Right ventricle myocardium superior (tissue), 1 donor: Measurements from ENCODE around the gene CNTNAP3. TPM values are rescaled to one million over a fixed set of nuclear protein-coding genes. Genes with fewer than 3 reads are reported as not detected.
"Not testable (repeated sequence)": the region's sequence is repeated elsewhere in the genome, so short reads cannot be mapped to it uniquely, and the experiment has no call there.

Experiments
- ATAC-seq: fragments of 200-7000 bp; cut with Tn5 transposase; one replicate; pipeline ENCODE4 v1.9.1; 2020; ENCODE audit warnings: mild to moderate bottlenecking; ENCODE audit not compliant: poor library complexity
- DNase-seq: peaks from one replicate; pipeline ENCODE4 v3.0.0-alpha.2; 2020
- intact Hi-C: fragments of 100-400 bp; cut with DNase I; formaldehyde crosslinking; loops from one replicate; pipeline ENCODE4 v1.11.2; 2022
- total RNA-seq: library from RNA; stranded (reverse); fragmentation: NEBNext Ultra II Directional; extraction: Animal tissue kit (Norgen Biotek cat#: 25700); gene quantifications from one replicate; pipeline ENCODE4 v1.2.1, GENCODE V29; 2021
- donor health status: DM: no; HTN: yes; CAD: no; lungs with severe emphysema.

The CNTNAP3 gene
- total RNA-seq, 1 donor from 2014 or later: 10.1 TPM

DNA sequence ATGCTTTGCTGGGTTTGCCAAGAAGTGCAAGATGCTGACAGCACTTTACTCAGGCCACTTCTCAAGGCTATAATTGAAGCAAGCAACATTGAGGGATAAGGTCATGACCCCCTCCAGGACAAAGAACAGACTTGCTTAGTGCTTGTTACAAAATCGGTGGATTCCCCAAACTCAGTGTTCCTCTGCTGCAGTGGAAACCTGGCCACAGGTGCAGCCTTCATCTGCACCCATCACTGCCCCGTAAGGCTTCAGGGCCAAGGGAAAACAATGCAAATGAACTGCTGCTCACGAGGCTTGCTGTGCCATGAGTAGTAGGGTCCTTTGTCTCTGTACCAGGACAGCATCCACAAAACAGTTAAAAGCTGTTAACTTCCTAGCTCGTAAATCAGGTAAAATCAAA is 205.4 kb downstream of the CNTNAP3 start:
- intact Hi-C loops, ATAC-seq, DNase-seq: not testable (repeated sequence)

DNA sequence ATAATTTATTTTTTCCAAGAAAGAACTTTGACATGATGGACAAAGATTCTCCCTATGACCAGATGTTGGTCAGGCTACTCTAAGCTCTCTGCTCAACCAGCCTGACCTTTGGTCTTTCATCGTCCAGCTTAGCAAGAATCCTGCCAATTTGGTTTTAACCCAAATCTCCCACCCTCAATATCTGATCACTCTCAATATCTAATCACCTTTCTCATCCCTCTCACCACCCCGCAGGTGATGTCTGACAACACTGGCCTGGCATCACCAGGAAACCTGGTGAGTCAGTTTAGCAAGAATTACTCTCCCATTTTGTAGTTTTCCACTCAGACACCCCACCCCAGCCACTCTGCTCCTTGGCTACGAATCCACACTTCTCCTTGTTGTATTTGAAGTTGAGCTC is 207.9 kb downstream of the CNTNAP3 start:
- ATAC-seq, intact Hi-C loops, DNase-seq: not testable (repeated sequence)

DNA sequence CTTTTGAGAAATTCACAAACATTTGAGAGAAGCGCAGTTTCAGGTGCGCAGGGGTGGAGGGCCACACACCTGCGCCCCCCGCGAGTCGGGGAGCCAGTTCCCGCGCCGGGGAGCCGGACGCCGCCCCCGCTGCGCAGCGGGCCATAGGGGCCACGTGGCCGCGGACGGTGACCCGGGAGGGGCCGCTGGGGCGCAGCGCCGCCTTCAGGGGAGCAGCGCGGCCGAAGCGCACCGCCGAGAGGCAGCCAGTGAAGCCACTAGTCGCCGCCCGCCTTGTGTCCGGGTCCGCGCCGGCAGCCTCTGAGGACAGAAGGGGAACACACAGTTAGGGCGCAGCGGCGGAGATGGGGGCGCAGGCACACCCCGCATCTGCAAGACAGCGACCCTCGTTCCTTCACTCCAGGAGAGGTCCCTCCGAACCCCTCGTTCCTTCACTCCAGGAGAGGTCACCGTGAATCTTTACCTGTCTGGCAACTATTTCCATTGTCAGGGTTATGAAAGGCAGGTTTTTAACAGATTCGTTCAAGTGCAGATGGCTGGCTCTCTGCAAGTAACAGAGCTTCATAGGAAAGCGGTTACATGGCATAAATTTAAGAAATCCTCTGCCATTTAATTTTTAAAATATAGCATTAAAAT is 209.2 kb downstream of the CNTNAP3 start:
- DNase-seq (peak; percentile 52), ATAC-seq (peak; percentile 96)
- intact Hi-C loops: not testable (repeated sequence)

DNA sequence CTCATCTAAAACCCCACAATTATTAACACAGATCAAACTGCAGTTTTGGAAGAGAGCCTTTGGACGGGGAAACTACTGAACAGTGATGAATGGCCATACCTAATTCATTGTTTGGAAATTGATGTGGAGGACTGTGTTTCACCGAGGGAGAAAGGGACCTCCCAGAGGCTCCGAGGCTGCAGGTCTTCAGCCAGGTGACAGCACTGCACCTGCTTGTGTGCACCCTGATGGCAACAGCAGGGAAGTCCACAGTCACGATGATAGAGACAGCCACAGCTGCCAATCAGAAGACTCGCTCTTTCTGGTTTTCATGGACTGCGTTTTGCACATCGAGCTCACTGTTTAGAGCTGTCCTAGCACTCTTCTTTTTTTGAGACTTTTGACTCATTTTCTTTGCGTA is 214.4 kb downstream of the CNTNAP3 start:
- ATAC-seq, DNase-seq, intact Hi-C loops: not testable (repeated sequence)

DNA sequence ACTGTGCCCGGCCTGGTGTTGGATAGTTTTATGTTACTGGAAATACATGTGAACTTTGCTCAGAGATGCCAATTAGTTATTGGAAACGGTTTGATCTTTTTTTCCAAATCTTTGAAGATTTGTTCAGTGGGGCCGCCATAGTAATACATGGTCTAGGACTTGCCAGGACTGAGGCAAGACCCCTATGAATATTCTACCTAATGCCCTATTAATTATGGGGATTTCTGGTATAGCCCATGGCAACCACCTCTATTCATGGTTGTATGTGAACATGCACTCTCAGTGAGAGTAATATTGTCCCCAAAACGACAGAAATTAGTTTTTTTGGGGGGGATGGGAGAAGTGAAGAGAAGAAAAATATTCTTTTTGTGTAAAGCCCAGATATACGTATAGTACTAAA is 220.3 kb downstream of the CNTNAP3 start:
- DNase-seq, intact Hi-C loops, ATAC-seq: not testable (repeated sequence)

DNA sequence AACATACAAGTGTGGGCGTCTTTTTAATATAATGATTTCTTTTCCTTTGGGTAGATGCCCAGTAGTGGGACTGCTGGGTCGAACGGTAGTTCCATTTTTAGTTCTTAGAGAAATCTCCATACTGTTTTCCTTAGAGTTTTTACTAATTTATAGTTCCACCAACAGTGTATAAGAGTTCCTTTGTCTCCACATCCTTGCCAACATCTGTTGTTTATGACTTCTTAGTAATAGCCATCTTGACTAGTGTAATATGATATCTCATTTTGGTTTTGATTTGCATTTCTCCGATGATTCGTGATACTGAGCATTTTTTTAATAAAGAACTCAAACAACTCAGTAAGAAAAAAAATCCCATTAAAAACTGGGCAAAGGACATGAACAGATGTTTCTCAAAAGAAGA is 225.0 kb downstream of the CNTNAP3 start:
- intact Hi-C loops, ATAC-seq, DNase-seq: not testable (repeated sequence)

DNA sequence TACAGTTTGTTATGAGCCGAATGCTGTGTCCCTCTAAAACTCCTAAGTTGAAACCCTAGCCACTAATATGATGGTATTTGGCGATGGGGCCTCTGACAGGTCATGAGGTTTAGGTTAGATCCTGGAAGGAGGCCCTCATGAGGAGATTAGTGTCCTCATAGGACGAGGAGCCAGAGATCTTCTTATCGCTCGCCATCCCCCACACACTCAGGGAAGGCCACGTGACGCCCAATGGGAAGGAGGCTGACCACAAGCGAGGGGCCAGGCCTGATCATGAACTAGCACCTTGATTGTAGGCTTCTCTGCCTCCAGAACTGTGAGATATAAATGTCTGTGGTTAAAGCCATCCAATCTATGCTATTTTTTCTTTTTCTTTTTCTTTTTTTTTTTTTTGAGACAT is 233.5 kb downstream of the CNTNAP3 start:
- DNase-seq, ATAC-seq, intact Hi-C loops: not testable (repeated sequence)

- intact Hi-C loops, ATAC-seq: not testable (repeated sequence)
Observed at GRCh38 chr9:39046833-39047232, 241.1 kb downstream of the CNTNAP3 start.

DNA sequence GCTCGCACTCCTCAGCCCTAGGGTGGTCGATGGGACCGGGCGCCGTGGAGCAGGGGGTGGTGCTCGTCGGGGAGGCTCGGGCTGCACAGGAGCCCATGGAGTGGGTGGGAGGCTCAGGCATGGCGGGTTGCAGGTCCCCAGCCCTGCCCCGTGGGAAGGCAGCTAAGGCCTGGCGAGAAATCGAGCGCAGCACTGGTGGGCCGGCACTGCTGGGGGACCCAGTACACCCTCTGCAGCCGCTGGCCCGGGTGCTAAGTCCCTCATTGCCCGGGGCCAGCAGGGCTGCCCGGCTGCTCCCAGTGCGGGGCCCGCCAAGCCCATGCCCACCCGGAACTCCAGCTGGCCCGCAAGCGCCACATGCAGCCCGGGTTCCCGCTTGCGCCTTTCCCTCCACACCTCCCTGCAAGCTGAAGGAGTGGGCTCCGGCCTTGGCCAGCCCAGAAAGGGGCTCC is 245.6 kb downstream of the CNTNAP3 start:
- intact Hi-C loops, ATAC-seq, DNase-seq: not testable (repeated sequence)

More at GRCh38 chr9:39046833-39047232, 241.1 kb downstream of the CNTNAP3 start:
- DNase-seq: not testable (repeated sequence)

GRCh38 chr9:39041774-39042173 is 246.2 kb downstream of the CNTNAP3 start:
- DNase-seq, intact Hi-C loops, ATAC-seq: not testable (repeated sequence)

DNA sequence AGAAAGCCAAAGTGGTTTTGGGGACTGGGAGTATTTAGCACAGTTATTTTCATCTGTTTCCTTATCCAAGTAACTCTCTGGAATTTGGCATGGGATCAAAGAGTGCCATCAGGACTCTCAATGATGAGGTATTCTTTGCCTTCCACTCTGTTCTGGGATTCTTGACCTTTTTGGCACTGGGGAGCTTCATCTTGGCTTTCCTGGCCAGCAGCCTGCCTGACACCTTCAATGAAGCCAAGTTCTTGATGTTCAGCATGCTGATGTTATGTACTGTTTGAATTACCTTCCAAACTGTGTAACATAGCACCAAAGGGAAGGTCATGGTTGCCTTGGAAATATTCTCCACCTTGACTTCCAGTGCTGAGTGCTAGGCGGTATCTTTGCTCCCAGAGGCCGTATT is 248.8 kb downstream of the CNTNAP3 start:
- peak; percentile 76 for ATAC-seq
- DNase-seq, intact Hi-C loops: not testable (repeated sequence)

GRCh38 chr9:39038221-39038620 is 249.7 kb downstream of the CNTNAP3 start:
- ATAC-seq, intact Hi-C loops, DNase-seq: not testable (repeated sequence)

DNA sequence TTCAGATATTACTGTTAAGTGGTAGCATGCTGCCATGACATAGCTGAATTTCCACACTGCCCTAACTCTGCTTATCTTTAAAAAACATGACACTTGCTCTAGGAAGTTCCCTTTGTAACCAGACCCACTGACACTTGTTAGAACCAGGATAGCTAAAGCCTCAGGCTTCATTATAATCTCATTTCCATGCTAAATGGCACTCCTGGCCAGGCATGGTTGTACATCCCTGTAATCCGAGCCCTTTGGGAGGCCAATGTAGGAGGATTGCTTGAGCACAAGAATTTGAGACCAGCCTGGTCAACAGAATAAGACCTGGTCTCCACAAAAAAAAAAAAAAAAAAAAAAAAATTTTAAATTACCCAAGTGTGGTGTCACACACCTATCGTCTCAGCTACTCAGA is 254.1 kb downstream of the CNTNAP3 start:
- DNase-seq, intact Hi-C loops, ATAC-seq: not testable (repeated sequence)

- intact Hi-C loops, DNase-seq, ATAC-seq: not testable (repeated sequence)
Observed at GRCh38 chr9:39030204-39031019, 257.6 kb downstream of the CNTNAP3 start.

- DNase-seq, ATAC-seq, intact Hi-C loops: not testable (repeated sequence)
Observed at GRCh38 chr9:39028855-39029254, 259.1 kb downstream of the CNTNAP3 start.

DNA sequence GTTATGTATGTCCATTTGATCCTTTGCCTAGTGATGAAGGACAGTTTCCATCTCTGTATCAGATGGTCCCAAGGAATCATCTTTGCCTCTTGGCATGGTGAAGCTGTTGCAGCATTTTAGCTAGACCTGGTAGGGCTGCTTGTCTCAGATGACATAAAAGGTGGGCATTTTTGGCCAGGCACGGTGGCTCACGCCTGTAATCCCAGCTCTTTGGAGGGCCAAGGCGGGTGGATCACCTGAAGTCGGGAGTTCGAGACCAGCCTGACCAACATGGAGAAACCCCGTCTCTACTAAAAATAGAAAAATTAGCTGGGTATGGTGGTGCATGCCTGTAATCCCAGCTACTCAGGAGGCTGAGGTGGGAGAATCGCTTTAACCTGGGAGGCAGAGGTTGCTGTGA is 259.8 kb downstream of the CNTNAP3 start:
- intact Hi-C loops, ATAC-seq, DNase-seq: not testable (repeated sequence)

DNA sequence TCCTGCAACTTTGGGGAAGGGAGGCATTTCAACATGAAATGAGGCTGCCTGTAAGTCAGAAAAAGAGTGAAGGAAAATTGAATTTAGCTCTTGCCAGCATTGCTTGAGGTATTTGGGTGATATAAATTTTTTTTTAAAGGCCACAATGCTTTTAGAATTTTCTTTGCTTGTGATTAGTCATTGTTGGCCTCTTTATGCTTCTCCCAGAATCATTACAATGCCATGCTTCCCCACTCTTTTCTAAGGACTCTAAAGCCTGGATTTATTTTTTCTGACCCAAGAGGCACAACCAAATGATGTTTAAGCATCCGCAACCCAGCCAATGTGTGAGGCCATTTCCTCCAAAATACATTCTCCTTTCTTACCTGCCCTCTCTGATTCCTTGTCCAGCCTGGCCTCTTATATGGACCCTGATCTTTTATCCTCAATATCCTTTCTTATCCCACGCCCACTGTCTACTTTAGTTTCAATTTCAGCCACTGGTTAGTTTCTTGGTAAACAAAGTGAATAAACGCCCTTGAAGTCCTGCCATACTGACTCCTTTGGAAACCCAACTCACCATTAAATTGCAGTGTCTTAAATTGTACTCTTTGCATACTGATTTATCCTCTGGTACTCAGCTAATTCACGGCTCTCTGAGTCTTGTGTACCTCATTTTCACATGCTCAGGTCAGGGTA is 261.9 kb downstream of the CNTNAP3 start:
- intact Hi-C loops, ATAC-seq, DNase-seq: not testable (repeated sequence)
